ENCODE measurements around the gene RNASE9.
A peak's percentile ranks its signal among the peaks of the same experiment; 100 is the strongest.

RNASE9 gene

GRCh38 chr14:20560961-20561360 lies at the start of gene RNASE9:
TSS of gene RNASE9 (minus strand) at chr14:20561047.
- H3K4me3 ChIP-seq (replicated peaks; ENCODE audit: low read depth, low read length), result no peak within 1 kb of the TSS
- DNase-seq (ENCODE audit: low read depth), result no peak
- no peak for TF ChIP-seq CTCF (IDR thresholded peaks at IDR 0.05; ENCODE audit: low read length, missing control alignments)

GRCh38 chr14:20610002-20610765 lies 49.3 kb upstream of the RNASE9 start:
- TF ChIP-seq CTCF (IDR thresholded peaks at IDR 0.05; ENCODE audit: low read length, missing control alignments), result no peak
- peak; percentile 79 for DNase-seq (ENCODE audit: low read depth)

GRCh38 chr14:20609215-20610001 lies 48.6 kb upstream of the RNASE9 start:
- H3K4me3 ChIP-seq (replicated peaks; ENCODE audit: low read depth, low read length), result peak overlapping the region; percentile 94
- TF ChIP-seq CTCF (IDR thresholded peaks at IDR 0.05; ENCODE audit: low read length, missing control alignments), result peak; percentile 96
- DNase-seq (ENCODE audit: low read depth), result peak; percentile 93

More at GRCh38 chr14:20610002-20610765, 49.3 kb upstream of the RNASE9 start:
- H3K4me3 ChIP-seq (replicated peaks; ENCODE audit: low read depth, low read length), result peak overlapping the region; percentile 94

GRCh38 chr14:20608383-20609110 lies 47.7 kb upstream of the RNASE9 start:
- no peak overlapping the region for H3K4me3 ChIP-seq (replicated peaks; ENCODE audit: low read depth, low read length)
- no peak for DNase-seq (ENCODE audit: low read depth)
- no peak for TF ChIP-seq CTCF (IDR thresholded peaks at IDR 0.05; ENCODE audit: low read length, missing control alignments)

- TF ChIP-seq CTCF (IDR thresholded peaks at IDR 0.05; ENCODE audit: low read length, missing control alignments), result no peak
- DNase-seq (ENCODE audit: low read depth), result no peak
Observed at GRCh38 chr14:20607617-20608016, 46.8 kb upstream of the RNASE9 start.

GRCh38 chr14:20606902-20607242 lies 46.0 kb upstream of the RNASE9 start:
- DNase-seq (ENCODE audit: low read depth), result no peak
- TF ChIP-seq CTCF (IDR thresholded peaks at IDR 0.05; ENCODE audit: low read length, missing control alignments), result no peak
- no peak overlapping the region for H3K4me3 ChIP-seq (replicated peaks; ENCODE audit: low read depth, low read length)

More at GRCh38 chr14:20607617-20608016, 46.8 kb upstream of the RNASE9 start:
- no peak overlapping the region for H3K4me3 ChIP-seq (replicated peaks; ENCODE audit: low read depth, low read length)
